Measurements from ENCODE around the gene SCN5A. TPM values are rescaled to one million over a fixed set of nuclear protein-coding genes. Genes with fewer than 3 reads are reported as not detected.

Gene SCN5A
- polyA plus RNA-seq, 1 of the 3 experiments (the other 2 are of a cell fraction) = 0.18 TPM

GRCh38 chr3:38689774-38690173 is 40.3 kb upstream of the SCN5A start:
- H3K79me2 ChIP-seq (ENCODE audit: insufficient read depth) = no peaks in the 10 kb centered on the region
- no peaks in the 10 kb centered on the region for H3F3A ChIP-seq (replicated peaks; ENCODE audit: insufficient read depth)
- WGBS (ENCODE audit: low lambda C conversion rate) = 45% methylated on average over 3 of the region's 3 CpGs
- no peaks in the 10 kb centered on the region for H3K27me3 ChIP-seq (ENCODE audit: insufficient read depth)
- ChIA-PET CTCF (interaction anchor here (0.9 to 1.5 kb wide), 3 partner anchors 149 to 169 kb away, joined by 3 to 6 read pairs (median 3); no protein-coding TSS in a partner anchor), POLR2A (no interaction called here)
- H3K4me2 ChIP-seq = no peak overlapping the region
- no peaks in the 10 kb centered on the region for H3K9me3 ChIP-seq
- no peaks in the 10 kb centered on the region for H3K4me1 ChIP-seq (ENCODE audit: control insufficient read depth in 1 of 2, insufficient read depth in 2 of 2, low read depth in 1 of 2, low read length in 1 of 2)
- H3K9me2 ChIP-seq = no peaks in the 10 kb centered on the region
- no peaks in the 10 kb centered on the region for H3K36me3 ChIP-seq (replicated peaks in 1 of 2; ENCODE audit: control insufficient read depth in 1 of 2, insufficient read depth in 2 of 2, low read length in 1 of 2)
- DNase-seq = no peak
- H3K27ac ChIP-seq (ENCODE audit: low read depth in 2 of 2, low read length in 1 of 2) = no peak overlapping the region
- H3K4me3 ChIP-seq (ENCODE audit: low read depth in 2 of 2, low read length in 1 of 2) = no peak overlapping the region
- H2AFZ ChIP-seq (ENCODE audit: low read depth) = no peak overlapping the region
- H4K20me1 ChIP-seq (ENCODE audit: insufficient read depth) = no peaks in the 10 kb centered on the region
- TF ChIP-seq RAD21 (IDR thresholded peaks at IDR 0.05; ENCODE audit: low read length) (peak; percentile 6; the same call in 1 of the 2 replicates), FOSL2 (IDR thresholded peaks at IDR 0.05; ENCODE audit: borderline replicate concordance, low read depth) (no peak)
- no peak overlapping the region for H3K9ac ChIP-seq

GRCh38 chr3:38689346-38689745 is 39.9 kb upstream of the SCN5A start:
- no peak for TF ChIP-seq YY1 (IDR thresholded peaks at IDR 0.05; ENCODE audit: low read depth)
- no peak for TF ChIP-seq SIN3A (IDR thresholded peaks at IDR 0.05; ENCODE audit: borderline replicate concordance, low read depth, low read length)
- TF ChIP-seq SMC3 (IDR thresholded peaks at IDR 0.05; ENCODE audit: low read depth, low read length) = no peak
- no peak for TF ChIP-seq NFIC (IDR thresholded peaks at IDR 0.05; ENCODE audit: borderline replicate concordance)
- no peak for TF ChIP-seq GATA2 (CRISPR knock-in tag; IDR thresholded peaks at IDR 0.05)
- no peak for TF ChIP-seq RXRA (IDR thresholded peaks at IDR 0.05; ENCODE audit: borderline replicate concordance, low read depth)
- TF ChIP-seq TAF1 (IDR thresholded peaks at IDR 0.05; ENCODE audit: borderline replicate concordance, low read depth, low read length) = no peak
- TF ChIP-seq ZBTB33 (IDR thresholded peaks at IDR 0.05; ENCODE audit: borderline replicate concordance, low read depth) = no peak
- TF ChIP-seq FOXJ3 (CRISPR knock-in tag; IDR thresholded peaks at IDR 0.05) = no peak
- TF ChIP-seq FOSL2 (IDR thresholded peaks at IDR 0.05; ENCODE audit: borderline replicate concordance, low read depth) = no peak
- TF ChIP-seq MEF2A (IDR thresholded peaks at IDR 0.05; ENCODE audit: borderline replicate concordance, low read depth) = no peak
- no peak for TF ChIP-seq USF2 (IDR thresholded peaks at IDR 0.05; ENCODE audit: borderline replicate concordance, low read depth, low read length)
- no peak for TF ChIP-seq USF1 (IDR thresholded peaks at IDR 0.05; ENCODE audit: borderline replicate concordance, low read depth)
- TF ChIP-seq EP300 (IDR thresholded peaks at IDR 0.05; ENCODE audit: borderline replicate concordance in 1 of 2, low read depth in 1 of 2, low read length in 1 of 2) = no peak
- TF ChIP-seq ELF1 (IDR thresholded peaks at IDR 0.05) = no peak
- TF ChIP-seq PBX3 (IDR thresholded peaks at IDR 0.05) = no peak
- TF ChIP-seq POLR2AphosphoS5 (IDR thresholded peaks at IDR 0.05; ENCODE audit: low read depth, low read length) = no peak
- TF ChIP-seq NRF1 (IDR thresholded peaks at IDR 0.05; ENCODE audit: low read depth, low read length) = no peak
- TF ChIP-seq MXI1 (IDR thresholded peaks at IDR 0.05; ENCODE audit: low read depth, low read length) = no peak
- no peaks in the 10 kb centered on the region for H3K79me2 ChIP-seq (ENCODE audit: insufficient read depth)
- H3K4me2 ChIP-seq = no peak overlapping the region
- H3K27me3 ChIP-seq (ENCODE audit: insufficient read depth) = no peaks in the 10 kb centered on the region
- H3K9me3 ChIP-seq = no peaks in the 10 kb centered on the region
- ChIA-PET CTCF (interaction anchor here (0.9 to 1.5 kb wide), 2 partner anchors 149 to 155 kb away, joined by 3 to 6 read pairs; no protein-coding TSS in a partner anchor), POLR2A (no interaction called here)
- no peak for DNase-seq
- no peak overlapping the region for H3K9ac ChIP-seq
- H3F3A ChIP-seq (replicated peaks; ENCODE audit: insufficient read depth) = no peaks in the 10 kb centered on the region
- 59% methylated on average over 4 of the region's 4 CpGs for WGBS (ENCODE audit: low lambda C conversion rate)
- H3K4me1 ChIP-seq (ENCODE audit: control insufficient read depth in 1 of 2, insufficient read depth in 2 of 2, low read depth in 1 of 2, low read length in 1 of 2) = no peaks in the 10 kb centered on the region
- no peak overlapping the region for H3K27ac ChIP-seq (ENCODE audit: low read depth in 2 of 2, low read length in 1 of 2)
- H3K9me2 ChIP-seq = no peaks in the 10 kb centered on the region
- no peaks in the 10 kb centered on the region for H3K36me3 ChIP-seq (replicated peaks in 1 of 2; ENCODE audit: control insufficient read depth in 1 of 2, insufficient read depth in 2 of 2, low read length in 1 of 2)
- H3K4me3 ChIP-seq (ENCODE audit: low read depth in 2 of 2, low read length in 1 of 2) = no peak overlapping the region
- H2AFZ ChIP-seq (ENCODE audit: low read depth) = no peak overlapping the region
- no peaks in the 10 kb centered on the region for H4K20me1 ChIP-seq (ENCODE audit: insufficient read depth)

Measured in SK-N-SH (cell line).